Keratinocyte (primary cell): ENCODE measurements around the gene CRYGB. TPM values are rescaled to one million over a fixed set of nuclear protein-coding genes. Genes with fewer than 3 reads are reported as not detected.

Experiments
- DNase-seq: peaks from one replicate; pipeline ENCODE4 v3.0.0-alpha.2; 2011; ENCODE audit warnings: low read depth, missing footprints, low spot score
- FAIRE-seq: peaks from 2 replicates; lab custom pipeline; 2011; peaks lifted over from hg19 to GRCh38; lab: Jason Lieb, UNC
- H2AFZ ChIP-seq: 2 replicates; pipeline ENCODE4 v1.6.0; 2012; ENCODE audit warnings: low read length, control low read depth, inconsistent platforms; ENCODE audit not compliant: control insufficient read depth
- H3K27ac ChIP-seq: 2 replicates; pipeline ENCODE4 v1.5.1; 2011; ENCODE audit warnings: low read length; ENCODE audit not compliant: control insufficient read depth, insufficient read depth
- H3K27me3 ChIP-seq: 3 replicates; pipeline ENCODE4 v1.6.0; 2011; ENCODE audit warnings: low read length; ENCODE audit not compliant: control insufficient read depth, insufficient read depth; ENCODE audit errors: extremely low read depth
- H3K36me3 ChIP-seq, 2 experiments: 2 replicates in 1 of 2; 3 replicates in 1 of 2; pipeline ENCODE4 v1.5.1; 2011; ENCODE audit warnings: low read length in 2 of 2, mild to moderate bottlenecking in 1 of 2; ENCODE audit not compliant: control insufficient read depth in 2 of 2, insufficient read depth in 2 of 2; ENCODE audit errors: extremely low read depth in 1 of 2
- H3K4me1 ChIP-seq: 3 replicates; pipeline ENCODE4 v1.5.1; 2011; ENCODE audit warnings: low read length; ENCODE audit not compliant: control insufficient read depth, insufficient read depth; ENCODE audit errors: extremely low read depth
- H3K4me2 ChIP-seq: 3 replicates; pipeline ENCODE4 v1.6.0; 2011; ENCODE audit warnings: low read depth, low read length; ENCODE audit not compliant: control insufficient read depth, insufficient read depth; ENCODE audit errors: extremely low read depth
- H3K4me3 ChIP-seq, 3 experiments: fragments of 200-600 bp in 1 of 3; sonication (generic) in 1 of 3; 2 replicates in 2 of 3; 3 replicates in 1 of 3; pipeline ENCODE4 v1.5.1; 2011 to 2016; ENCODE audit warnings: low read length in 3 of 3, mild to moderate bottlenecking in 3 of 3, control low read depth in 2 of 3, inconsistent platforms in 1 of 3, low read depth in 1 of 3, mixed read lengths in 1 of 3, mixed run types in 1 of 3, moderate library complexity in 1 of 3; ENCODE audit not compliant: control insufficient read depth in 2 of 3, insufficient read depth in 2 of 3; ENCODE audit errors: extremely low read depth in 1 of 3
- H3K79me2 ChIP-seq: 2 replicates; pipeline ENCODE4 v1.6.0; 2012; ENCODE audit warnings: low read length; ENCODE audit not compliant: control insufficient read depth, insufficient read depth
- H3K9ac ChIP-seq: 3 replicates; pipeline ENCODE4 v1.6.0; 2011; ENCODE audit warnings: low read length; ENCODE audit not compliant: control insufficient read depth, insufficient read depth; ENCODE audit errors: extremely low read depth
- H3K9me1 ChIP-seq: 3 replicates; pipeline ENCODE4 v1.6.0; 2011; ENCODE audit warnings: low read length; ENCODE audit not compliant: control insufficient read depth, insufficient read depth; ENCODE audit errors: extremely low read depth
- H3K9me3 ChIP-seq: 2 replicates; pipeline ENCODE4 v1.5.1; 2012; ENCODE audit warnings: low read depth, low read length; ENCODE audit not compliant: control insufficient read depth
- H4K20me1 ChIP-seq: 3 replicates; pipeline ENCODE4 v1.6.0; 2011; ENCODE audit warnings: low read length; ENCODE audit not compliant: control insufficient read depth, insufficient read depth; ENCODE audit errors: extremely low read depth
- CTCF ChIP-seq, 3 experiments: IDR thresholded peaks in 1 of 3; conservative IDR thresholded peaks in 1 of 3; optimal IDR thresholded peaks in 1 of 3; 2 replicates in 2 of 3; 3 replicates in 1 of 3; pipeline versions ENCODE3 to v1.5.1; 2011; ENCODE audit warnings: low read length in 3 of 3, mild to moderate bottlenecking in 3 of 3, moderate library complexity in 2 of 3, control low read depth in 1 of 3, inconsistent platforms in 1 of 3; ENCODE audit not compliant: insufficient read depth in 2 of 3; ENCODE audit errors: extremely low read depth in 1 of 3
- EZH2 ChIP-seq: IDR thresholded peaks from one replicate; pipeline ENCODE4 v1.6.1; 2012; ENCODE audit warnings: inconsistent platforms, mild to moderate bottlenecking, low read length, moderate library complexity
- dilution Hi-C: fragments of 300-500 bp; cut with MboI; formaldehyde crosslinking; loops from one replicate; pipeline ENCODE4 v1.7.0; 2020; ENCODE audit warnings: low sequenced_read_pairs; ENCODE audit not compliant: extremely low pct_ligation_motif_present
- polyA plus RNA-seq, 5 experiments: library from polyadenylated mRNA; depleted of rRNA in 3 of 5; stranded (reverse) in 3 of 5; stranded (forward) in 1 of 5; unstranded in 1 of 5; fragments of >200 nt; gene quantifications; 1 replicate in 1 of 5; 2 replicates in 3 of 5; 3 replicates in 1 of 5; pipeline versions ENCODE4 v1.2.1 to v1.2.3, GENCODE V29; 2011 to 2012; ENCODE audit warnings: missing spikeins in 2 of 5, low read depth in 1 of 5, low replicate concordance in 1 of 5

Gene CRYGB
- polyA plus RNA-seq, 1 donor (not counting 4 experiments of a cell fraction or from before 2014, with no cell fraction given) = not detected

- H3K79me2 ChIP-seq = no peaks in the 10 kb centered on the region
- H3K9me3 ChIP-seq = no peaks in the 10 kb centered on the region
- H3K36me3 ChIP-seq = no peaks in the 10 kb centered on the region
- H3K4me3 ChIP-seq = no peak overlapping the region
- H3K4me1 ChIP-seq = no peaks in the 10 kb centered on the region
- dilution Hi-C loops = no loop called here
- no peaks in the 10 kb centered on the region for H3K9me1 ChIP-seq
- H3K9ac ChIP-seq = no peak overlapping the region
- no peak overlapping the region for H3K27ac ChIP-seq
- DNase-seq = no peak
- no peak overlapping the region for H2AFZ ChIP-seq
- H3K4me2 ChIP-seq = no peak overlapping the region
- no peak for TF ChIP-seq EZH2
- TF ChIP-seq CTCF (optimal IDR thresholded peaks at IDR 0.05 in 1 of 3, IDR thresholded peaks at IDR 0.05 in 1 of 3, conservative IDR thresholded peaks at IDR 0.05 in 1 of 3; ENCODE audit: extremely low read depth in 1 of 3, insufficient read depth in 2 of 3, low read length in 3 of 3) = no peak
- FAIRE-seq = no peak
- H3K27me3 ChIP-seq = no peaks in the 10 kb centered on the region
- no peaks in the 10 kb centered on the region for H4K20me1 ChIP-seq
Measured at GRCh38 chr2:208150956-208151355, 5.0 kb upstream of the CRYGB start.

- DNase-seq = no peak
- H3K27ac ChIP-seq = no peak overlapping the region
- H3K27me3 ChIP-seq = no peaks in the 10 kb centered on the region
- H3K9me1 ChIP-seq = no peaks in the 10 kb centered on the region
- no peaks in the 10 kb centered on the region for H3K36me3 ChIP-seq
- dilution Hi-C loops = no loop called here
- no peaks in the 10 kb centered on the region for H3K79me2 ChIP-seq
- no peaks in the 10 kb centered on the region for H3K9me3 ChIP-seq
- FAIRE-seq = no peak
- H3K9ac ChIP-seq = no peak overlapping the region
- TF ChIP-seq EZH2 = no peak
- H3K4me3 ChIP-seq = no peak overlapping the region
- H3K4me1 ChIP-seq = no peaks in the 10 kb centered on the region
- no peaks in the 10 kb centered on the region for H4K20me1 ChIP-seq
- H2AFZ ChIP-seq = no peak overlapping the region
- no peak overlapping the region for H3K4me2 ChIP-seq
Measured at GRCh38 chr2:208150094-208150493, 4.1 kb upstream of the CRYGB start.

GRCh38 chr2:208148803-208149202, 2.8 kb upstream of the CRYGB start:
- dilution Hi-C loops = no loop called here
- Histone ChIP-seq H3K27me3 (no peaks in the 10 kb centered on the region), H2AFZ (no peak overlapping the region), H3K36me3 (no peaks in the 10 kb centered on the region), H3K79me2 (no peaks in the 10 kb centered on the region), H4K20me1 (no peaks in the 10 kb centered on the region), H3K27ac (no peak overlapping the region), H3K9me1 (no peaks in the 10 kb centered on the region), H3K9me3 (no peaks in the 10 kb centered on the region), H3K9ac (no peak overlapping the region), H3K4me1 (no peaks in the 10 kb centered on the region), H3K4me2 (no peak overlapping the region), H3K4me3 (no peak overlapping the region)
- FAIRE-seq (no peak), DNase-seq (no peak)
- TF ChIP-seq EZH2 (no peak), CTCF (optimal IDR thresholded peaks at IDR 0.05 in 1 of 3, IDR thresholded peaks at IDR 0.05 in 1 of 3, conservative IDR thresholded peaks at IDR 0.05 in 1 of 3; ENCODE audit: extremely low read depth in 1 of 3, insufficient read depth in 2 of 3, low read length in 3 of 3) (peak in 2 of 3 experiments; percentile 23 to 36)
